PC-3 (cell line): Measurements from ENCODE around the gene YIF1B. TPM values are rescaled to one million over a fixed set of nuclear protein-coding genes. Genes with fewer than 3 reads are reported as not detected.

ENCODE experiments used
- ATAC-seq: fragments of 200-7000 bp; cut with Tn5 transposase; 2 replicates; pipeline ENCODE4 v1.9.1; 2020; ENCODE audit warnings: mild to moderate bottlenecking, moderate library complexity
- BruUV-seq: library from RNA; stranded (reverse); fragments of 400-500 nt; replicated peaks from 2 replicates; lab custom pipeline; 2021; lab: Mats Ljungman, UMichigan
- CTCF ChIA-PET: fragments of 300-600 bp; sonication (Branson Sonifier 250); formaldehyde crosslinking; loops from one replicate; lab custom pipeline; 2022; ENCODE audit warnings: antibody characterized with exemption; lab: Charles Lee
- POLR2A ChIA-PET: fragments of 300-600 bp; sonication (Branson Sonifier 250); formaldehyde crosslinking; loops from one replicate; lab custom pipeline; 2022; ENCODE audit warnings: antibody characterized with exemption; ENCODE audit not compliant: unreplicated experiment; lab: Charles Lee
- DNase-seq: peaks from one replicate; pipeline ENCODE4 v3.0.0-alpha.2; 2015
- H2AFZ ChIP-seq: fragments of 300-600 bp; sonication (generic); 2 replicates; pipeline ENCODE4 v1.6.0; 2016; ENCODE audit warnings: antibody characterized with exemption, low read length
- H3F3A ChIP-seq: fragments of 300-600 bp; sonication (generic); one replicate; pipeline ENCODE4 v1.6.0; 2017; ENCODE audit warnings: antibody characterized with exemption, low read length, control low read depth, mild to moderate bottlenecking; ENCODE audit not compliant: unreplicated experiment
- H3K27ac ChIP-seq: fragments of 300-600 bp; sonication (generic); 2 replicates; pipeline ENCODE4 v1.5.1; 2016; ENCODE audit warnings: mild to moderate bottlenecking, low read length
- H3K27me3 ChIP-seq: fragments of 300-600 bp; sonication (generic); 2 replicates; pipeline ENCODE4 v1.6.1; 2016; ENCODE audit warnings: low read length, mixed read lengths
- H3K36me3 ChIP-seq: fragments of 300-600 bp; sonication (generic); 2 replicates; pipeline ENCODE4 v1.6.1; 2016; ENCODE audit warnings: low read depth, mixed run types, low read length, mixed read lengths
- H3K4me1 ChIP-seq: fragments of 300-600 bp; sonication (generic); 2 replicates; pipeline ENCODE4 v1.5.1; 2016; ENCODE audit warnings: low read length; ENCODE audit not compliant: insufficient read depth
- H3K4me2 ChIP-seq: fragments of 300-600 bp; sonication (generic); 2 replicates; pipeline ENCODE4 v1.6.0; 2016; ENCODE audit warnings: low read length
- H3K4me3 ChIP-seq: fragments of 300-600 bp; sonication (generic); 2 replicates; pipeline ENCODE4 v1.5.1; 2016; ENCODE audit warnings: mild to moderate bottlenecking, low read length, mixed read lengths
- H3K79me2 ChIP-seq: fragments of 300-600 bp; sonication (generic); 2 replicates; pipeline ENCODE4 v1.6.1; 2017; ENCODE audit warnings: low read length, mixed read lengths
- H3K9ac ChIP-seq: fragments of 300-600 bp; sonication (generic); 2 replicates; pipeline ENCODE4 v1.6.0; 2016; ENCODE audit warnings: mild to moderate bottlenecking, low read length
- H3K9me2 ChIP-seq: fragments of 300-600 bp; sonication (generic); replicated peaks from 2 replicates; pipeline ENCODE4 v1.6.1; 2016; ENCODE audit warnings: mixed run types, low read length, mixed read lengths
- H3K9me3 ChIP-seq: fragments of 300-600 bp; sonication (generic); 2 replicates; pipeline ENCODE4 v1.6.1; 2016; ENCODE audit warnings: low read length, mixed read lengths
- H4K20me1 ChIP-seq: fragments of 300-600 bp; sonication (generic); 2 replicates; pipeline ENCODE4 v1.6.1; 2016; ENCODE audit warnings: low read length, mixed read lengths
- EZH2 ChIP-seq: fragments of 300-600 bp; sonication (generic); IDR thresholded peaks from one replicate; pipeline ENCODE4 v1.6.1; 2017; ENCODE audit warnings: antibody characterized with exemption, mild to moderate bottlenecking, low read length; ENCODE audit not compliant: unreplicated experiment
- EZH2phosphoT487 ChIP-seq: fragments of 300-600 bp; sonication (generic); IDR thresholded peaks from 2 replicates; pipeline ENCODE4 v1.6.1; 2018; ENCODE audit warnings: mild to moderate bottlenecking, antibody characterized with exemption, low read length, borderline replicate concordance
- intact Hi-C: fragments of 100-400 bp; cut with micrococcal nuclease; formaldehyde crosslinking; loops from 2 replicates; pipeline ENCODE4 v1.9.0; 2023
- total RNA-seq: library from RNA; depleted of rRNA; stranded (reverse); fragments of >200 nt; gene quantifications from 2 replicates; pipeline ENCODE4 v1.2.3, GENCODE V29; 2014
- TF ChIP-seq, protein P1 (sequence below): fragments of 300-600 bp; sonication (generic); conservative IDR thresholded peaks from 2 replicates; pipeline ENCODE4 v1.5.1; 2017; ENCODE audit warnings: antibody characterized with exemption, low read depth, mild to moderate bottlenecking, low read length

YIF1B gene
- total RNA-seq, 1 experiment from 2014 or later: 72.3 TPM

DNA sequence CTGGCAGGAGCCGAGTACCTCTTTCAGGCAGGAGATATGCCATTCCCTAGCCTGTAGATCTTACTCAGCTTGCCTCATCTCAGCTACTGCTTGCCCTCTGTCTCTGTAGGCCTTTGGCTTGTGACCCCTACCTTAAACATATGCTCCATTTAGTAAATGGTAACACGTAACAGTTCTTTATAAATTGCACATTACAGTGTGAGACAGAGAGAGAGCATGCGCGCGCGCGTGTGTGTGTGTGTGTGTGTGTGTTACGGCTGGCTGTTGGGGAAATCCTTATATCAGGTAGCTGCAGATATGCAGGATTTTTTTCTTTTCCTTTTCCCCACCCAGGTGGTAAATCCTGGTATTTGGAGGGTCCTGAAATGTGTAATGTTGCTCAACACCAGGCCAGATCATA, 47.2 kb downstream of the YIF1B start:
- no peaks in the 10 kb centered on the region for H3F3A ChIP-seq
- H3K4me2 ChIP-seq: peak overlapping the region; percentile 85
- no peak overlapping the region for H3K9ac ChIP-seq
- no peaks in the 10 kb centered on the region for H3K36me3 ChIP-seq
- peaks cover 67% of the 10 kb centered on the region for H3K4me1 ChIP-seq
- H3K9me3 ChIP-seq: no peaks in the 10 kb centered on the region
- no peak for ATAC-seq
- no peaks in the 10 kb centered on the region for H3K27me3 ChIP-seq
- H3K27ac ChIP-seq: peak overlapping the region; percentile 73; the same call in 1 of the 2 replicates
- H3K9me2 ChIP-seq: no peaks in the 10 kb centered on the region
- peaks cover 24% of the 10 kb centered on the region for H4K20me1 ChIP-seq
- peak overlapping the region; percentile 91 for H3K4me3 ChIP-seq
- CTCF ChIA-PET: no interaction called here
- no peak for DNase-seq
- H3K79me2 ChIP-seq: peaks cover 91% of the 10 kb centered on the region
- no TSS peak for BruUV-seq
- no peak for TF ChIP-seq EZH2phosphoT487
- no peak for TF ChIP-seq EZH2
- TF ChIP-seq, protein P1, sequence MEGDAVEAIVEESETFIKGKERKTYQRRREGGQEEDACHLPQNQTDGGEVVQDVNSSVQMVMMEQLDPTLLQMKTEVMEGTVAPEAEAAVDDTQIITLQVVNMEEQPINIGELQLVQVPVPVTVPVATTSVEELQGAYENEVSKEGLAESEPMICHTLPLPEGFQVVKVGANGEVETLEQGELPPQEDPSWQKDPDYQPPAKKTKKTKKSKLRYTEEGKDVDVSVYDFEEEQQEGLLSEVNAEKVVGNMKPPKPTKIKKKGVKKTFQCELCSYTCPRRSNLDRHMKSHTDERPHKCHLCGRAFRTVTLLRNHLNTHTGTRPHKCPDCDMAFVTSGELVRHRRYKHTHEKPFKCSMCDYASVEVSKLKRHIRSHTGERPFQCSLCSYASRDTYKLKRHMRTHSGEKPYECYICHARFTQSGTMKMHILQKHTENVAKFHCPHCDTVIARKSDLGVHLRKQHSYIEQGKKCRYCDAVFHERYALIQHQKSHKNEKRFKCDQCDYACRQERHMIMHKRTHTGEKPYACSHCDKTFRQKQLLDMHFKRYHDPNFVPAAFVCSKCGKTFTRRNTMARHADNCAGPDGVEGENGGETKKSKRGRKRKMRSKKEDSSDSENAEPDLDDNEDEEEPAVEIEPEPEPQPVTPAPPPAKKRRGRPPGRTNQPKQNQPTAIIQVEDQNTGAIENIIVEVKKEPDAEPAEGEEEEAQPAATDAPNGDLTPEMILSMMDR: no peak
- intact Hi-C loops: no loop called here
- H2AFZ ChIP-seq: no peak overlapping the region
- POLR2A ChIA-PET: interaction anchor here (0.6 kb wide), 1 partner anchor 36 kb away, joined by 3 read pairs; the partner anchor contains the start of gene C19orf33

DNA sequence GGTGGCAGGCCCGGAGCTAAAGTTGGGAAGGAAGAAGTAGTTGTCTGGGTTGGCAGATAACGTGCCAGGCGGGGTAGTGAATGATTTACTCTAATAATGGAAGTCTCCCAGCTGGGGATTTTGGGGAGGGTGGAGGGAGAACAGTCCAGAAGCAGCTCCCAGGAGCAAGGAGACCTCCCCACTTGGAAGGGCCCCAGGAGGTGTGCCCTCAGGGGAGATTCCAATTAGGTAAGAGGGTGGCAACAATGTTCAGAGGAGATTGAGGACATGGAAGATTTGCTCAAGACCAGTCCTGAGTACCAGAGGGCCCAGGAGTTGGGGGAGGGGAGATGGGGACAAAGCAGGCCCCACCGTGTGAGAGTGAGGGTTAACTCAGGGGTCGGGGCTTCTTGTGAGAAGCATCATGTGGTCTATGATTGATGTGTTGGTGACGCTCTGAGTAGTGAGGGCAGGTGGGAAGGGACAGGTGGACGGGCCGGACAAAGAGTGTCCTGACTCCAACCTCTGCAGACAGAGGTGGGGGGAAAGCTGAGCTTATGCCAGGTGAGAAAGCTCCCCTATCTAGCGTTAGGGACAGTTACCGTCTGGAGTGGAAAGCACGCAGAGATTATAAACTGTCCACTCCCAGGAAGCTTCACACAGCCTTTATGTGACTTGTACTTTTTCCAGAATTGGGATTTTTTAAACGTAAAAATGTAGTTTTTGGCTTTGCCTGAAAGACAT, 47.8 kb downstream of the YIF1B start:
- Histone ChIP-seq H3F3A (no peaks in the 10 kb centered on the region), H3K9ac (no peak overlapping the region), H3K4me3 (peak overlapping the region; percentile 91), H2AFZ (no peak overlapping the region), H3K9me3 (no peaks in the 10 kb centered on the region), H3K79me2 (peaks cover 85% of the 10 kb centered on the region), H3K4me2 (peak overlapping the region; percentile 85), H4K20me1 (peaks cover 18% of the 10 kb centered on the region), H3K27me3 (no peaks in the 10 kb centered on the region), H3K9me2 (no peaks in the 10 kb centered on the region), H3K27ac (peak overlapping the region; percentile 73), H3K4me1 (peaks cover 67% of the 10 kb centered on the region), H3K36me3 (no peaks in the 10 kb centered on the region)
- no TSS peak for BruUV-seq
- ChIA-PET POLR2A (interaction anchor here (0.7 to 1.9 kb wide), 2 partner anchors 18 to 23 kb away, joined by 6 to 7 read pairs; no protein-coding TSS in a partner anchor), CTCF (no interaction called here)
- peak; percentile 16 for DNase-seq
- TF ChIP-seq EZH2phosphoT487: no peak
- TF ChIP-seq, protein P1: no peak
- no peak for TF ChIP-seq EZH2
- intact Hi-C loops: loop anchor here (2.0 kb wide), 1 partner anchor 37 kb away; the partner anchor contains the start of gene C19orf33
- no peak for ATAC-seq
